Measurements from ENCODE around the gene SCAMP1.

GRCh38 chr5:78513441-78513840 is 153.0 kb downstream of the SCAMP1 start:
- TF ChIP-seq CTCF (IDR thresholded peaks at IDR 0.05) (no peak), POLR2A (IDR thresholded peaks at IDR 0.05) (no peak)
